HAP-1 (cell line): ENCODE results near the gene MICALL1.

Source experiments
- DNase-seq, 2 experiments: peaks; one replicate each; pipeline ENCODE4 v3.0.0-alpha.2; 2016 to 2020; ENCODE audit warnings: low spot score in 2 of 2
- H3K27me3 ChIP-seq: fragments of 250-450 bp; sonication (Bioruptor Pico); 2 replicates; pipeline ENCODE4 v1.5.1; 2020; ENCODE audit warnings: low read depth, mild to moderate bottlenecking, moderate library complexity
- H3K36me3 ChIP-seq: fragments of 250-450 bp; sonication (Bioruptor Pico); replicated peaks from 2 replicates; pipeline ENCODE4 v1.5.1; 2020; ENCODE audit warnings: mild to moderate bottlenecking
- H3K4me1 ChIP-seq: fragments of 250-450 bp; sonication (Bioruptor Pico); 2 replicates; pipeline ENCODE4 v1.5.1; 2020; ENCODE audit warnings: mild to moderate bottlenecking
- H3K4me3 ChIP-seq: fragments of 250-450 bp; sonication (Bioruptor Pico); 2 replicates; pipeline ENCODE4 v1.5.1; 2020; ENCODE audit warnings: mild to moderate bottlenecking, moderate library complexity
- H3K9me3 ChIP-seq: fragments of 250-450 bp; sonication (Bioruptor Pico); 2 replicates; pipeline ENCODE4 v1.5.1; 2020; ENCODE audit warnings: mild to moderate bottlenecking, moderate library complexity
- in situ Hi-C: fragments of 300-500 bp; cut with MboI; formaldehyde crosslinking; loops from 3 replicates; pipeline ENCODE4 v1.14.3; 2020; ENCODE audit warnings: low sequenced_read_pairs, inconsistent platforms, mixed read lengths

The MICALL1 gene

DNA sequence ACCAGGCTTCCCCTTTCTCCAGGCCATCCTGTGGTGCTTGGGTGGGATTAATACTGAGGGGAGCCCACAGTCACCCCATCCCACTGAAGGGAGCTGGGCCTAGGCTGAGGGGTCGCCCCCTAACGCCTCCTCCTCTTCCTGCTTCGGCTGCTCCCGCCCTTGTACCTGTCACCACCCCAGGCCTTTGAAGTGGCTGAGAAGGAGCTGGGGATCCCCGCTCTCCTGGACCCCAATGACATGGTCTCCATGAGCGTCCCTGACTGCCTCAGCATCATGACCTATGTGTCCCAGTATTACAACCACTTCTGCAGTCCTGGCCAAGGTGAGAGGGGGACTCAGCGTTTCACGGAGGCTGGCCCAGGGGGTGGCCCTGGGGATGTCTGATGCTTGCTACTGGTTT, 6.1 kb downstream of the MICALL1 start:
- in situ Hi-C loops, result no loop called here
- no peaks in the 10 kb centered on the region for H3K9me3 ChIP-seq
- no peak for DNase-seq
- H3K4me3 ChIP-seq, result no peak overlapping the region
- H3K36me3 ChIP-seq, result peaks cover 10% of the 10 kb centered on the region
- H3K27me3 ChIP-seq, result no peaks in the 10 kb centered on the region
- no peaks in the 10 kb centered on the region for H3K4me1 ChIP-seq

- no peak overlapping the region for H3K4me3 ChIP-seq
- H3K36me3 ChIP-seq, result peaks cover 16% of the 10 kb centered on the region
- in situ Hi-C loops, result no loop called here
- DNase-seq, result no peak
- no peaks in the 10 kb centered on the region for H3K27me3 ChIP-seq
- H3K4me1 ChIP-seq, result no peaks in the 10 kb centered on the region
- H3K9me3 ChIP-seq, result no peaks in the 10 kb centered on the region
Measured at GRCh38 chr22:37913233-37913721, 7.2 kb downstream of the MICALL1 start.

- H3K9me3 ChIP-seq, result no peaks in the 10 kb centered on the region
- no peaks in the 10 kb centered on the region for H3K27me3 ChIP-seq
- no peaks in the 10 kb centered on the region for H3K4me1 ChIP-seq
- H3K4me3 ChIP-seq, result no peak overlapping the region
- in situ Hi-C loops, result no loop called here
- peaks cover 16% of the 10 kb centered on the region for H3K36me3 ChIP-seq
- no peak for DNase-seq
Measured at GRCh38 chr22:37916311-37916710, 10.2 kb downstream of the MICALL1 start.

DNA sequence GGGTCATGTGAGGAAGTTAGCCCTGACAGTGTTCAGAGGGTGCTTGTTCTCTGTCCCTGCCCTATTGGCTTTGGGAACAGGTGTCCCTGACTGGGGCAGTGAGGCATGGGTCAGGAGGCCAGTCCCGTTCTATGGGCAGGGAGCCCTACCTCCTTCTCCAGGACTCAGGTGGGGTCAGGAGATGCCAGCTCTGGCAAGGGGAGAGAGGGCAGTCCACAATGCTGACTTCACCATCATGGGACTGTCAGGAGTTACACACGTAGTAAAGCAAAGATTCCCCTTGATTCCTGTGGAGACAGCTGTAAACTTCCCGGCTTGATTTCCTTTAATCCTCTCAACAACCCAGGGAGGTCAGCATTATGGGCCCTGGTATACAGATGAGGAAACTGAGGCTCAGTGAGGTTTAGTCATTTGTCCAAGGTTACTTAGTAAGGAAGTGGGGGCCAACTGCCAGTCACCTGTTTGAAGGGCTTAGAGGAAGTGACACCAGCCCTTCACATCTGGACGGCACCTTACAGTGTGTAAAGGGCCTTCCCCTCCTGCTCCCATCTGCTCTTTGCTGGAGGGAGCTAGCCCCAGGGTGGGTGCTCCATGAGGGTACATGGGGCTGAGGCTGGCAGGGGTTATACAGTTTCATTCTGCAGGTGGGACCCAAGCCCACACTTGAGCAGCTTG, 11.9 kb downstream of the MICALL1 start:
- Histone ChIP-seq H3K9me3 (no peaks in the 10 kb centered on the region), H3K27me3 (no peaks in the 10 kb centered on the region), H3K4me3 (no peak overlapping the region), H3K4me1 (no peaks in the 10 kb centered on the region), H3K36me3 (peaks cover 17% of the 10 kb centered on the region)
- DNase-seq, result no peak
- in situ Hi-C loops, result no loop called here

- H3K4me3 ChIP-seq, result no peak overlapping the region
- H3K4me1 ChIP-seq, result no peaks in the 10 kb centered on the region
- no peaks in the 10 kb centered on the region for H3K9me3 ChIP-seq
- H3K36me3 ChIP-seq, result peaks cover 14% of the 10 kb centered on the region
- no peak for DNase-seq
- in situ Hi-C loops, result no loop called here
- no peaks in the 10 kb centered on the region for H3K27me3 ChIP-seq
Measured at GRCh38 chr22:37918580-37919270, 12.6 kb downstream of the MICALL1 start.

GRCh38 chr22:37920126-37920525, 14.0 kb downstream of the MICALL1 start:
- DNase-seq, result no peak
- in situ Hi-C loops, result no loop called here

DNA sequence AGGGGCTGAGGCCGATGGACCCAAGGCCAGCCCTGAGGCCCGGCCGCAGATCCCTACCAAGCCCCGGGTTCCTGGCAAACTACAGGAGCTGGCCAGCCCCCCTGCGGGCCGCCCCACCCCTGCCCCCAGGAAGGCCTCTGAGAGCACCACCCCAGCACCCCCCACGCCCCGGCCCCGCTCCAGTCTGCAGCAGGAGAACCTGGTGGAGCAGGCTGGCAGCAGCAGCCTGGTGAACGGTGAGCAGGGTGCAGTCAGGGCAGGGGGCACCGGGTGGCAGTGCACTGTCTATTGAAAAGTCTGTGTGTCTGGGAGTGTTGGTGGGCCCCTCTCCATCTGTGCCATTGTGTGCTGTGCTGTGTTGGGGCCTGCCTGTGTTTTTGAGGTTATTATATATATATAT, 16.1 kb downstream of the MICALL1 start:
- DNase-seq, result no peak
- peaks cover 14% of the 10 kb centered on the region for H3K36me3 ChIP-seq
- H3K9me3 ChIP-seq, result no peaks in the 10 kb centered on the region
- no peaks in the 10 kb centered on the region for H3K27me3 ChIP-seq
- H3K4me3 ChIP-seq, result no peak overlapping the region
- no peaks in the 10 kb centered on the region for H3K4me1 ChIP-seq
- in situ Hi-C loops, result no loop called here

More at GRCh38 chr22:37920126-37920525, 14.0 kb downstream of the MICALL1 start:
- H3K36me3 ChIP-seq, result peaks cover 14% of the 10 kb centered on the region
- H3K4me1 ChIP-seq, result no peaks in the 10 kb centered on the region
- no peaks in the 10 kb centered on the region for H3K27me3 ChIP-seq
- H3K4me3 ChIP-seq, result no peak overlapping the region
- no peaks in the 10 kb centered on the region for H3K9me3 ChIP-seq

DNA sequence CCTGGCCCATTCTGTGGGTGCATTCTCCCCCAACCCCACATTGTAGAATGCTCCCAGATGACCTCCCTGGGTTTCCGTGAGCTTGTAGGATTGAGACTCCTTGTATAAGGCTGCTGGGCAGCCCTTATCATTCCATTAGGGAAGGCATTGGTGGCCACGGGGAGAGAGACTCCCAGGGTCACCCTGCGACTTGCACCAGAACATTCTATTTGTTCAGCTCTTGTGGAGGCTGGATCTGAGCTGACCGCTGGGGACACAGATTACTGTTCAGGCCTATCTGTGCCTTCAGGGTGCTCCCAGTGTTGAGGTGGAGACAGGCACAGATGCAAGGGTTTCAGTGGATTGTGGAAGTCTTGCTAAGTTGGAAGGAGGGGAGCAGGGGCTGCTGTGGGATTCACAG, 17.8 kb downstream of the MICALL1 start:
- peaks cover 11% of the 10 kb centered on the region; the same call in 1 of the 2 replicates for H3K36me3 ChIP-seq
- no peak overlapping the region for H3K4me3 ChIP-seq
- in situ Hi-C loops, result no loop called here
- no peaks in the 10 kb centered on the region for H3K9me3 ChIP-seq
- no peaks in the 10 kb centered on the region for H3K27me3 ChIP-seq
- no peaks in the 10 kb centered on the region for H3K4me1 ChIP-seq
- DNase-seq, result no peak

DNA sequence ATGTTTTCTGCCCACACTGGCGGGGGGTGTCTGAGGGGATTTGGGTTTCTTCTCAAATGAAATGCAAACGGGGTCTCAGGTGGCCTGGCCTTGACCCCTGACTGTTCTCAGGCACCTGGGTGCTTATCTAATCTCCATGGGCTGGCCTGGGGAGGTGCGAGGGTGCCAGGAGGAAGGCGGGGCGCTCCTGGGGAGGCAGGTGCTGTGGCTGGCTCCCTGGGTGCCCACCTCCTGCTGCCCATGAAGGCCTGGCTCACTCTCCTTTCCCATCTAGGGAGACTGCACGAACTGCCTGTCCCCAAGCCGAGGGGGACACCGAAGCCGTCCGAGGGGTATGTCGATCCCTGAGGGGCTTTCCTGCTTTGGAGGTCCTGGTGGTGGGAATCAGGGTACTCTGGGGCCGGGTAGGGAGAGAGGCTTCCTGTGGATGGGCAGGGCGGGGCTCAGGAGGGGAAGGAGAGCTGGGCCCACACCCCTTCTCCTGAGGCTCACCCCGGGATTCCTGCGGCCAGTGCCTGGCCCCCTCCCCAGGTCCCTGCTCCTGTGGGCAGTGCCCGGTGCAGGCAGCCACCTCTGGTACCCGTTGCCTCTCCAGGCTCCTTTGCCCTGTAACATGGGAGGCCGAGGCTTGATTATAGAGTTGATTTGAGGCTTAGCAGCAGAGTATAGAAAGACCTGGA, 18.4 kb downstream of the MICALL1 start:
- Histone ChIP-seq H3K27me3 (no peaks in the 10 kb centered on the region), H3K4me3 (no peak overlapping the region), H3K9me3 (no peaks in the 10 kb centered on the region), H3K36me3 (peaks cover 14% of the 10 kb centered on the region; the same call in 1 of the 2 replicates), H3K4me1 (no peaks in the 10 kb centered on the region)
- no peak for DNase-seq
- in situ Hi-C loops, result no loop called here

DNA sequence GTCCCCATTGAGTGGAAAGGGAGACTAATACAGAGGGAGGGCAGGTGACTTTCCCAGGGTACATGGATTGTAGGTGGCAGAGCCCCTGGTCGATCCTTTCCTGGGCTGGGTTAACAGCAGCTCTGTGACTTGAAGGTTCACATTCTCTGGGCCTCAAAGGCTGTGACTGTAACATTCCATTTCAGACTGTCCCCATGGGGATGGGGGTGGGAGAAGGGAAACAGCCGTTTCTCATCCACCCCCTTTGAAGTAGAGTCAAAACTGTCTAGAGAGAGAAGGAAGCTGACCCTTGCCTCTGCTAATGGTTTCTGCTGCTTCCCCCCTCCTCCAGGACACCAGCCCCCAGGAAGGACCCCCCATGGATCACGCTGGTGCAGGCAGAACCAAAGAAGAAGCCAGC, 19.2 kb downstream of the MICALL1 start:
- H3K27me3 ChIP-seq, result no peaks in the 10 kb centered on the region
- in situ Hi-C loops, result no loop called here
- no peaks in the 10 kb centered on the region for H3K4me1 ChIP-seq
- DNase-seq, result no peak
- H3K36me3 ChIP-seq, result peaks cover 14% of the 10 kb centered on the region; the same call in 1 of the 2 replicates
- no peaks in the 10 kb centered on the region for H3K9me3 ChIP-seq
- H3K4me3 ChIP-seq, result no peak overlapping the region

GRCh38 chr22:37925767-37926166, 19.7 kb downstream of the MICALL1 start:
- H3K36me3 ChIP-seq, result peaks cover 14% of the 10 kb centered on the region; the same call in 1 of the 2 replicates
- no peaks in the 10 kb centered on the region for H3K4me1 ChIP-seq
- DNase-seq, result no peak
- no peak overlapping the region for H3K4me3 ChIP-seq
- in situ Hi-C loops, result no loop called here
- H3K27me3 ChIP-seq, result no peaks in the 10 kb centered on the region
- H3K9me3 ChIP-seq, result no peaks in the 10 kb centered on the region

DNA sequence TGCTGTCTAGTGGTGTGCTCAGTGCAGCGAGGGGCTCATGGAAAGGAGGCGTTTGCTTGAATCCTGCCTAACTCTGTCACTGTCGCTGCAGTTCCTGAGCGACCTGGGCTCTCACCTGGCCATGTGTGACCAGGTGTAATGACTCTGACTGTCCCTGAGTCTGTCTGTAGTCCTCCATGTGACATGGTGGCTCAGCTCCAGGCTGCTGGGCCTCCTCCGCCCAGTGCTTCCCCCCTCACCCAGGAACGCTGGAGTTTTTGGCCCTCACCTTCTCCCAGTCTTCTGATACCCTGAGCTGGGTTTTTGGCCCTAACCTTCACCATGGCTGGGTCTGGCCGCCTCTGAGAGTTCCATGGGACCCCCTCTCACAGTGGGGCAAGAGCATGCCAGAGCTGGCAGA, 20.3 kb downstream of the MICALL1 start:
- no peaks in the 10 kb centered on the region for H3K4me1 ChIP-seq
- peaks cover 14% of the 10 kb centered on the region; the same call in 1 of the 2 replicates for H3K36me3 ChIP-seq
- no peak for DNase-seq
- no peaks in the 10 kb centered on the region for H3K27me3 ChIP-seq
- H3K9me3 ChIP-seq, result no peaks in the 10 kb centered on the region
- in situ Hi-C loops, result no loop called here
- H3K4me3 ChIP-seq, result no peak overlapping the region

DNA sequence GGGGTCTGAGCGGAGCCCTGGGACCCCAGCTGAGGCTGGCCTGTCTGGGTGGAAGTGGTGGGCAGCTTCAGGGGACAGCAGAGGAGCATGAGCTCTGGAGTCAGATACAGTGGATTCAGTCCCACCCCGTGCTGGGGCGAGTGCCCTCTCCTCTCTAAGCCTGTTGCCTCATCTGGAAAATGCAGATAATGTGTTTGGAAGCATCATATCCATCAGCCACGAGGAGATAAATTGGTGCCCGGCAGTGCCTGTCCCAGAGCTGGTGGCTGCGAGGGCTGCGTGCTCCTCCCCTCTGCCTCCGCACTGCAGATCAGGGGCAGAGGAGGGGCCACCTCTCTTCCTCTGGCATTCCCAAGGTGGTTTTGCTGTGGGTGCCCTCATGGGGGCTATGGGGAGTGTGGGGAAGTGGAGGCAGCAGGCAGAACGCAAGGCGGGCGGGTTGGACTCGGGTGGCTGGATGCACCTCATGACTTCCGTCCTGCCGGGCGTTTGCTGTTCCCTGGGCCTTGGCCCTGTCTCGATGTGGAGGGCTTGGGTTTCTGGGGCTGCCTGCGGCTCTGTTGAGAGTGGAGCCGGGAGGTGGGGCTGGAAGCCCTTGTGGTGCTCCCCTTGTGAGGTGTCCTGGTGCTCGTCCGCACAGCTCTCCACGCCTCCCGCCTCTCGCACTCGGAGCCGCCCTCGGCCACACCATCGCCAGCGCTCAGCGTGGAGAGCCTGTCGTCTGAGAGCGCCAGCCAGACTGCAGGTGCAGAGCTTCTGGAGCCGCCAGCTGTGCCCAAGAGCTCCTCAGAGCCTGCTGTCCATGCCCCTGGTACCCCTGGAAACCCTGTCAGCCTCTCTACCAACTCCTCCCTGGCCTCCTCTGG, 20.9 kb downstream of the MICALL1 start:
- DNase-seq, result no peak
- in situ Hi-C loops, result no loop called here
- Histone ChIP-seq H3K36me3 (peaks cover 15% of the 10 kb centered on the region; the same call in 1 of the 2 replicates), H3K27me3 (no peaks in the 10 kb centered on the region), H3K4me1 (no peaks in the 10 kb centered on the region), H3K4me3 (no peak overlapping the region), H3K9me3 (no peaks in the 10 kb centered on the region)
